Measurements from ENCODE around the gene SH2D7.

SH2D7 gene

DNA sequence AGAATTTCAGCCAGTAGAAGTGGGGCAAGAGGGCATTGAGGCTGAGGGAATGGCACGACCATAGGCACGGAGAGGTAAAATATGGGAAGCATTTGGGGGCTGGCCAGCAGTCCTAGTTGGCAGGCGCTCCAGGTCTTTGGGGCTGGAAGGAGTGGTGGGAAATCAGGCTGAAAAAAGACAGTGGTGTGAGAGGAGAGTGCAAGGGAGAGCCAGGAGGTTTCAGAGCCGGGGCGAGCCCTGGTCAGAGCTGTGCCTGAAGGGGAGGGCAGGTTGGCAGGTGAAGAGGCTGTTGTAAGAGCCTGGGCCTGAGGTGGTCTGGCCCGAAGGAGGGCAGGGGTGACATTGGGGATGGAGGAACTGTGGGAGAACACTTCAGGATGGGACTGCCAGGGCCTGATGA, 55.2 kb downstream of the SH2D7 start:
- H3K79me2 ChIP-seq (ENCODE audit: insufficient read depth, low read length): peaks cover 33% of the 10 kb centered on the region
- peaks cover 25% of the 10 kb centered on the region for H4K20me1 ChIP-seq (ENCODE audit: insufficient read depth, low read length, poor library complexity, severe bottlenecking)
- H3K9ac ChIP-seq (ENCODE audit: low read depth, low read length, poor library complexity, severe bottlenecking): peak overlapping the region; percentile 82
- no peaks in the 10 kb centered on the region for H3K27me3 ChIP-seq (ENCODE audit: insufficient read depth, low read length, poor library complexity, severe bottlenecking)
- H3K4me3 ChIP-seq (ENCODE audit: low read length, poor library complexity, severe bottlenecking): no peak overlapping the region
- no peak overlapping the region for H2AFZ ChIP-seq (ENCODE audit: low read length)
- H3K9me3 ChIP-seq (ENCODE audit: insufficient read depth, low read depth, low read length): no peaks in the 10 kb centered on the region
- no peaks in the 10 kb centered on the region for H3K9me2 ChIP-seq (replicated peaks; ENCODE audit: low read depth, low read length)
- H3K4me2 ChIP-seq (ENCODE audit: low read depth, low read length, poor library complexity, severe bottlenecking): peak overlapping the region; percentile 79
- no peaks in the 10 kb centered on the region for H3F3A ChIP-seq (ENCODE audit: low read depth)
- TF ChIP-seq EZH2phosphoT487 (IDR thresholded peaks at IDR 0.05; ENCODE audit: borderline replicate concordance) (no peak), CTCF (conservative IDR thresholded peaks at IDR 0.05; ENCODE audit: low read length) (no peak)
- H3K4me1 ChIP-seq (ENCODE audit: insufficient read depth, low read length, poor library complexity, severe bottlenecking): peaks cover 23% of the 10 kb centered on the region
- no peaks in the 10 kb centered on the region for H3K36me3 ChIP-seq (ENCODE audit: insufficient read depth, low read length)

GRCh38 chr15:78148392-78149067, 56.2 kb downstream of the SH2D7 start:
- no peak for TF ChIP-seq EZH2phosphoT487 (IDR thresholded peaks at IDR 0.05; ENCODE audit: borderline replicate concordance)
- TF ChIP-seq CTCF (conservative IDR thresholded peaks at IDR 0.05; ENCODE audit: low read length): no peak
- no peaks in the 10 kb centered on the region for H3K36me3 ChIP-seq (ENCODE audit: insufficient read depth, low read length)
- no peak overlapping the region; the same call in 1 of the 2 replicates for H2AFZ ChIP-seq (ENCODE audit: low read length)

DNA sequence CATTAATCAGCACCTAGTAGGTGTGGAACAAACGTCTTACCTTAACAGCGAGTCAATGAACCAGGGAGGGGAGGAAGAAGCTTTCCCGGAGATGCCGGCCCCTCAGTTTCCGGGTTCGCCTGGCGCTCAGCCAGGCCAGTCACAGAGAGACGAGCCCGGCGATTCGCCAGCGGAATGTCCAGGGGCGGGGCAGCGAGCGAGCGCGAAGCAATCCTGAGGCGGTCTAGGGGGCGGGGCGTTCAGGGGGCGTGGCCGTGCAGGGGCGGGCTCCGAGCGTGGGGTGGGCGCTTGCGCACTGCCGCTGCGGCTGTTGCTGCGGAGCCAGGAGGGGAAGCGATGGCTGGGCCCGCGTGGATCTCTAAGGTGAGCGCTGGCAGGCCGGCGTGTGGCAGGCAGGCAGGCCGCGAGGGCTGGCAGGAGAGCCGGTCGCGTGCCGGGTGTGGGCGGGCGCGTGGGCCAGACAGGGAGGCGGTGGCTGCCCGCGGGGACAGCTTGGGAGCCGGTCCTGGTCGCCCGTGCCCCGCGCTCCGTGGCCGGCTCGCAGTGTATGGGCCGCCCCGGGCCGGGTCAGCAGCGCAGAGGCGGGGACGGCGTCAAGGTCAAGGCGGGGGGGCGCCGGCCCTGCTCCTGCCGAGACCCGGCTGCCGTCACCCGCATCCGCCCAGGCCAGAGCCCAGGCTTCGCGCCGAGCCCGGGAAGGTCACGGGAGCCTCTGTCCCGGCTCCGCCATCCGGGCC, 56.9 kb downstream of the SH2D7 start, which contains the start of gene IDH3A:
IDH3A (plus strand) TSS at position 295 of the 737 bp plus-strand sequence; CDS start at position 337, 42 bp downstream.
- Histone ChIP-seq H3K9ac (ENCODE audit: low read depth, low read length, poor library complexity, severe bottlenecking) (peak within 1 kb of the TSS; percentile 82), H3K4me1 (ENCODE audit: insufficient read depth, low read length, poor library complexity, severe bottlenecking) (peaks cover 33% of the 10 kb centered on the region), H3K4me3 (ENCODE audit: low read length, poor library complexity, severe bottlenecking) (peak within 1 kb of the TSS; percentile 77), H3F3A (ENCODE audit: low read depth) (no peaks in the 10 kb centered on the region), H3K9me2 (replicated peaks; ENCODE audit: low read depth, low read length) (no peaks in the 10 kb centered on the region), H3K27me3 (ENCODE audit: insufficient read depth, low read length, poor library complexity, severe bottlenecking) (no peaks in the 10 kb centered on the region), H4K20me1 (ENCODE audit: insufficient read depth, low read length, poor library complexity, severe bottlenecking) (peaks cover 25% of the 10 kb centered on the region), H3K79me2 (ENCODE audit: insufficient read depth, low read length) (peaks cover 49% of the 10 kb centered on the region), H3K4me2 (ENCODE audit: low read depth, low read length, poor library complexity, severe bottlenecking) (peak within 1 kb of the TSS; percentile 86), H3K9me3 (ENCODE audit: insufficient read depth, low read depth, low read length) (no peaks in the 10 kb centered on the region), H2AFZ (ENCODE audit: low read length) (peak within 1 kb of the TSS; percentile 66), H3K36me3 (ENCODE audit: insufficient read depth, low read length) (no peaks in the 10 kb centered on the region)
- TF ChIP-seq CTCF (conservative IDR thresholded peaks at IDR 0.05; ENCODE audit: low read length): no peak
- TF ChIP-seq EZH2phosphoT487 (IDR thresholded peaks at IDR 0.05; ENCODE audit: borderline replicate concordance): no peak

More at GRCh38 chr15:78148392-78149067, 56.2 kb downstream of the SH2D7 start:
- Histone ChIP-seq H3K4me1 (ENCODE audit: insufficient read depth, low read length, poor library complexity, severe bottlenecking) (peaks cover 31% of the 10 kb centered on the region), H3F3A (ENCODE audit: low read depth) (no peaks in the 10 kb centered on the region), H3K27me3 (ENCODE audit: insufficient read depth, low read length, poor library complexity, severe bottlenecking) (no peaks in the 10 kb centered on the region), H3K9ac (ENCODE audit: low read depth, low read length, poor library complexity, severe bottlenecking) (peak overlapping the region; percentile 82), H3K79me2 (ENCODE audit: insufficient read depth, low read length) (peaks cover 43% of the 10 kb centered on the region), H4K20me1 (ENCODE audit: insufficient read depth, low read length, poor library complexity, severe bottlenecking) (peaks cover 25% of the 10 kb centered on the region), H3K4me2 (ENCODE audit: low read depth, low read length, poor library complexity, severe bottlenecking) (peak overlapping the region; percentile 79), H3K4me3 (ENCODE audit: low read length, poor library complexity, severe bottlenecking) (peak overlapping the region; percentile 77), H3K9me3 (ENCODE audit: insufficient read depth, low read depth, low read length) (no peaks in the 10 kb centered on the region), H3K9me2 (replicated peaks; ENCODE audit: low read depth, low read length) (no peaks in the 10 kb centered on the region)
